BJ (cell line): ENCODE data around the gene ZER1. TPM values are rescaled to one million over a fixed set of nuclear protein-coding genes. Genes with fewer than 3 reads are reported as not detected.
A peak's percentile ranks its signal among the peaks of the same experiment; 100 is the strongest.
"Not testable (repeated sequence)": the region's sequence is repeated elsewhere in the genome, so short reads cannot be mapped to it uniquely, and the experiment has no call there.

Experiments used
- CTCF ChIA-PET: fragments of 350-600 bp; formaldehyde crosslinking; extraction: SDS; loops from one replicate; lab custom pipeline; 2021; ENCODE audit warnings: antibody characterized with exemption, inconsistent platforms; lab: Yijun Ruan, JAX
- POLR2A ChIA-PET: fragments of 300-600 bp; sonication (Branson Sonifier 250); formaldehyde crosslinking; extraction: SDS; loops from one replicate; lab custom pipeline; 2021; ENCODE audit warnings: antibody characterized with exemption; lab: Charles Lee
- DNase-seq: peaks from one replicate; pipeline ENCODE4 v3.0.0-alpha.2; 2011; ENCODE audit warnings: low read depth
- H3K27me3 ChIP-seq: 2 replicates; pipeline ENCODE4 v1.6.0; 2011; ENCODE audit warnings: low read length; ENCODE audit not compliant: control insufficient read depth, insufficient read depth
- H3K36me3 ChIP-seq: 2 replicates; pipeline ENCODE4 v1.5.1; 2011; ENCODE audit warnings: low read length; ENCODE audit not compliant: control insufficient read depth, insufficient read depth
- H3K4me3 ChIP-seq: 2 replicates; pipeline ENCODE4 v1.5.1; 2011; ENCODE audit warnings: low read depth, mild to moderate bottlenecking, control low read depth, low read length
- CTCF ChIP-seq: IDR thresholded peaks from 2 replicates; pipeline ENCODE4 v1.5.1; 2011; ENCODE audit warnings: low read depth, mild to moderate bottlenecking, control low read depth, inconsistent platforms, low read length, moderate library complexity; ENCODE audit not compliant: insufficient read depth
- polyA plus RNA-seq: library from polyadenylated mRNA; depleted of rRNA; stranded (reverse); fragments of >200 nt; gene quantifications from 2 replicates; pipeline ENCODE4 v1.2.3, GENCODE V29; 2011

ZER1 gene
- polyA plus RNA-seq, 1 experiment: 64.5 TPM

- Histone ChIP-seq H3K4me3 (no peak overlapping the region), H3K27me3 (no peaks in the 10 kb centered on the region), H3K36me3 (peaks cover 4% of the 10 kb centered on the region)
- no peak for TF ChIP-seq CTCF
- ChIA-PET POLR2A (no interaction called here), CTCF (interaction anchor here (1.3 to 2.0 kb wide), 3 partner anchors 13 to 62 kb away, joined by 3 to 11 read pairs (median 4); no protein-coding TSS in a partner anchor)
- DNase-seq: no peak
These were observed 74.6 kb downstream of the ZER1 start for GRCh38 chr9:128696923-128697707.

GRCh38 chr9:128694344-128694743 is 77.4 kb downstream of the ZER1 start:
- peaks cover 4% of the 10 kb centered on the region for H3K36me3 ChIP-seq
- no peak for TF ChIP-seq CTCF
- ChIA-PET POLR2A (no interaction called here), CTCF (interaction anchor here (6.3 kb wide), 1 partner anchor 7 kb away, joined by 41 read pairs; the partner anchor contains the start of gene PKN3)
- H3K4me3 ChIP-seq: no peak overlapping the region
- no peak for DNase-seq
- no peaks in the 10 kb centered on the region for H3K27me3 ChIP-seq

GRCh38 chr9:128693738-128694137 is 78.0 kb downstream of the ZER1 start:
- CTCF ChIA-PET: interaction anchor here (6.3 kb wide), 1 partner anchor 7 kb away, joined by 41 read pairs; the partner anchor contains the start of gene PKN3
- POLR2A ChIA-PET, H3K36me3 ChIP-seq, H3K4me3 ChIP-seq, DNase-seq, H3K27me3 ChIP-seq: not testable (repeated sequence)

- Histone ChIP-seq H3K36me3 (peaks cover 4% of the 10 kb centered on the region), H3K27me3 (no peaks in the 10 kb centered on the region), H3K4me3 (peak overlapping the region; percentile 90)
- no peak for DNase-seq
- TF ChIP-seq CTCF: no peak
- CTCF ChIA-PET: interaction anchor here (6.3 kb wide), 1 partner anchor 10 kb away, joined by 41 read pairs; the partner anchor contains the start of gene PKN3
- POLR2A ChIA-PET: no interaction called here
These were observed 81.1 kb downstream of the ZER1 start for GRCh38 chr9:128690684-128691034.

- H3K36me3 ChIP-seq: peaks cover 4% of the 10 kb centered on the region
- CTCF ChIA-PET: interaction anchor here (6.3 kb wide), 1 partner anchor 11 kb away, joined by 41 read pairs; the partner anchor contains the start of gene PKN3
- no peak for DNase-seq
- peak overlapping the region; percentile 90 for H3K4me3 ChIP-seq
- TF ChIP-seq CTCF: no peak
- POLR2A ChIA-PET: no interaction called here
- H3K27me3 ChIP-seq: no peaks in the 10 kb centered on the region
These were observed 81.7 kb downstream of the ZER1 start for GRCh38 chr9:128689820-128690683.
